Measurements from ENCODE around the gene MPV17L2.

DNA sequence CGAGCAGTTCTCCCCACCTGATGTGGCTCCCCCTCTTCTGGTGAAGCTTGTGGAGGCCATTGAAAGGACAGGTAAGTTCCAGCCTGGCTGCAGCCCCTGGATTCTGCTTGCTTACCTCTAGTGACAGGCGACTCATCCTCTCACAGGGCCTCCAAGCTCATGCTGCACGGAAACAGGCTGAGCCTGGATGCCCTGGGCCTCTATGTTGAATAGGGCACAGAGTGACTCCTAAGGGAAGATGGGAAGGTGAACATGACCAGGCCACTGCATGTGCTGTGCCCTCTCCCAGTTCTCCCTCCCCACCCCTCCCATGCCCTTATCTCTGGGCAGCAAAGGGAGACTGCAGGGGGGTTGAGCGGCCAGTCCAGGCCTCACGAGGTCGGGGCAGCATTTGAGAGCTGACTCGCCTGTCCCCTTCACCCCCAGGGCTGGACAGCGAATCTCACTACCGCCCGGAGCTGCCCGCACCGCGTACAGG, 32.5 kb upstream of the MPV17L2 start:
- TF ChIP-seq POLR2AphosphoS5 (IDR thresholded peaks at IDR 0.05) = no peak
- TF ChIP-seq, protein P1, sequence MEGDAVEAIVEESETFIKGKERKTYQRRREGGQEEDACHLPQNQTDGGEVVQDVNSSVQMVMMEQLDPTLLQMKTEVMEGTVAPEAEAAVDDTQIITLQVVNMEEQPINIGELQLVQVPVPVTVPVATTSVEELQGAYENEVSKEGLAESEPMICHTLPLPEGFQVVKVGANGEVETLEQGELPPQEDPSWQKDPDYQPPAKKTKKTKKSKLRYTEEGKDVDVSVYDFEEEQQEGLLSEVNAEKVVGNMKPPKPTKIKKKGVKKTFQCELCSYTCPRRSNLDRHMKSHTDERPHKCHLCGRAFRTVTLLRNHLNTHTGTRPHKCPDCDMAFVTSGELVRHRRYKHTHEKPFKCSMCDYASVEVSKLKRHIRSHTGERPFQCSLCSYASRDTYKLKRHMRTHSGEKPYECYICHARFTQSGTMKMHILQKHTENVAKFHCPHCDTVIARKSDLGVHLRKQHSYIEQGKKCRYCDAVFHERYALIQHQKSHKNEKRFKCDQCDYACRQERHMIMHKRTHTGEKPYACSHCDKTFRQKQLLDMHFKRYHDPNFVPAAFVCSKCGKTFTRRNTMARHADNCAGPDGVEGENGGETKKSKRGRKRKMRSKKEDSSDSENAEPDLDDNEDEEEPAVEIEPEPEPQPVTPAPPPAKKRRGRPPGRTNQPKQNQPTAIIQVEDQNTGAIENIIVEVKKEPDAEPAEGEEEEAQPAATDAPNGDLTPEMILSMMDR (IDR thresholded peaks at IDR 0.05) = no peak

Measured in breast epithelium (tissue), 3 donors.